GM23338 (cell line): Measurements from ENCODE around the gene SAMHD1. TPM values are rescaled to one million over a fixed set of nuclear protein-coding genes. Genes with fewer than 3 reads are reported as not detected.
A peak's percentile ranks its signal among the peaks of the same experiment; 100 is the strongest.

Source experiments
- ATAC-seq: fragments of 200-7000 bp; cut with Tn5 transposase; 3 replicates; pipeline ENCODE4 v1.9.1; 2020
- DNase-seq: peaks from one replicate; pipeline ENCODE4 v3.0.0-alpha.2; 2015; ENCODE audit warnings: low spot score
- H2AFZ ChIP-seq: fragments of 200-600 bp; sonication (generic); 2 replicates; pipeline ENCODE4 v1.8.0; 2016; ENCODE audit warnings: antibody characterized with exemption, mild to moderate bottlenecking, moderate library complexity
- H3F3A ChIP-seq: fragments of 200-600 bp; sonication (generic); replicated peaks from 2 replicates; pipeline ENCODE4 v1.8.0; 2017; ENCODE audit warnings: antibody characterized with exemption, mixed run types, low read depth
- H3K27ac ChIP-seq: fragments of 200-600 bp; sonication (generic); 2 replicates; pipeline ENCODE4 v1.6.1; 2016; ENCODE audit warnings: low read depth
- H3K27me3 ChIP-seq: fragments of 200-600 bp; sonication (generic); 2 replicates; pipeline ENCODE4 v1.8.0; 2016; ENCODE audit warnings: mild to moderate bottlenecking, mixed run types, moderate library complexity; ENCODE audit not compliant: insufficient read depth
- H3K36me3 ChIP-seq: fragments of 200-600 bp; sonication (generic); 2 replicates; pipeline ENCODE4 v1.8.0; 2016; ENCODE audit warnings: mild to moderate bottlenecking; ENCODE audit not compliant: insufficient read depth
- H3K4me1 ChIP-seq: fragments of 200-600 bp; sonication (generic); 2 replicates; pipeline ENCODE4 v1.8.0; 2016; ENCODE audit warnings: mild to moderate bottlenecking, moderate library complexity; ENCODE audit not compliant: insufficient read depth
- H3K4me2 ChIP-seq: fragments of 200-600 bp; sonication (generic); 2 replicates; pipeline ENCODE4 v1.7.1; 2017; ENCODE audit warnings: mixed run types
- H3K4me3 ChIP-seq: fragments of 200-600 bp; sonication (generic); 2 replicates; pipeline ENCODE4 v1.6.1; 2016; ENCODE audit warnings: mixed run types
- H3K79me2 ChIP-seq: fragments of 200-600 bp; sonication (generic); replicated peaks from 2 replicates; pipeline ENCODE4 v1.8.0; 2017; ENCODE audit warnings: mild to moderate bottlenecking; ENCODE audit not compliant: insufficient read depth
- H3K9me2 ChIP-seq: fragments of 200-600 bp; sonication (generic); 2 replicates; pipeline ENCODE4 v1.8.0; 2017; ENCODE audit not compliant: insufficient read depth
- H4K20me1 ChIP-seq: fragments of 200-600 bp; sonication (generic); replicated peaks from 2 replicates; pipeline ENCODE4 v1.8.0; 2017; ENCODE audit warnings: mild to moderate bottlenecking; ENCODE audit not compliant: insufficient read depth
- H3K27ac Mint-ChIP-seq: 2 replicates; pipeline ENCODE4 v1.8.0; 2020; ENCODE audit warnings: inconsistent platforms, mild to moderate bottlenecking, moderate library complexity, mixed read lengths
- H3K27me3 Mint-ChIP-seq: 3 replicates; pipeline ENCODE4 v1.8.0; 2022; ENCODE audit warnings: low read depth, mild to moderate bottlenecking, moderate library complexity, mixed read lengths, inconsistent platforms; ENCODE audit not compliant: insufficient read depth, poor library complexity
- H3K36me3 Mint-ChIP-seq: 3 replicates; pipeline ENCODE4 v1.8.0; 2021; ENCODE audit warnings: low read depth, mild to moderate bottlenecking, inconsistent platforms, moderate library complexity, mixed read lengths
- H3K4me1 Mint-ChIP-seq: 3 replicates; pipeline ENCODE4 v1.8.0; 2020; ENCODE audit warnings: mild to moderate bottlenecking, inconsistent platforms, mixed read lengths
- H3K4me3 Mint-ChIP-seq: 3 replicates; pipeline ENCODE4 v1.8.0; 2021; ENCODE audit warnings: moderate library complexity, mild to moderate bottlenecking, inconsistent platforms, mixed read lengths
- H3K9me3 Mint-ChIP-seq: 3 replicates; pipeline ENCODE4 v1.8.0; 2020; ENCODE audit warnings: moderate library complexity, mild to moderate bottlenecking, inconsistent platforms, mixed read lengths
- CREB1 ChIP-seq: fragments of 250-450 bp; sonication (Bioruptor Pico); IDR thresholded peaks from 2 replicates; pipeline ENCODE4 v1.5.0; 2020; ENCODE audit warnings: low read depth, mild to moderate bottlenecking, moderate library complexity
- CTCF ChIP-seq, 2 experiments: fragments of 200-600 bp in 1 of 2; sonication (generic) in 1 of 2; conservative IDR thresholded peaks; 2 replicates each; pipeline versions ENCODE4 v1.5.1 to v1.6.1; 2016 to 2017; ENCODE audit warnings: antibody characterized with exemption in 2 of 2, low read depth in 2 of 2, mild to moderate bottlenecking in 2 of 2, moderate library complexity in 1 of 2
- ETS1 ChIP-seq: IDR thresholded peaks from 2 replicates; pipeline ENCODE4 v1.6.1; 2016; ENCODE audit warnings: antibody characterized with exemption
- EZH2 ChIP-seq: fragments of 200-600 bp; sonication (generic); IDR thresholded peaks from one replicate; pipeline ENCODE4 v1.8.0; 2017; ENCODE audit warnings: antibody characterized with exemption, mild to moderate bottlenecking, low read depth; ENCODE audit not compliant: unreplicated experiment
- EZH2phosphoT487 ChIP-seq: fragments of 200-600 bp; sonication (generic); IDR thresholded peaks from one replicate; pipeline ENCODE4 v1.8.1; 2018; ENCODE audit warnings: antibody characterized with exemption; ENCODE audit not compliant: unreplicated experiment
- JUNB ChIP-seq: IDR thresholded peaks from one replicate; pipeline ENCODE4 v1.6.1; 2016; ENCODE audit warnings: antibody characterized with exemption; ENCODE audit not compliant: unreplicated experiment
- NANOG ChIP-seq: IDR thresholded peaks from 2 replicates; pipeline ENCODE4 v1.6.1; 2016; ENCODE audit warnings: antibody characterized with exemption, borderline replicate concordance
- REST ChIP-seq: IDR thresholded peaks from one replicate; pipeline ENCODE4 v1.6.1; 2018; ENCODE audit warnings: antibody characterized with exemption; ENCODE audit not compliant: unreplicated experiment
- STAT1 ChIP-seq: IDR thresholded peaks from one replicate; pipeline ENCODE4 v1.6.1; 2016; ENCODE audit warnings: antibody characterized with exemption; ENCODE audit not compliant: unreplicated experiment
- ZNF114 ChIP-seq: fragments of 250-450 bp; sonication (Bioruptor Pico); IDR thresholded peaks from 2 replicates; pipeline ENCODE4 v1.5.0; 2020; ENCODE audit warnings: mild to moderate bottlenecking, moderate library complexity
- ZNF331 ChIP-seq: fragments of 250-450 bp; sonication (Bioruptor Pico); IDR thresholded peaks from 2 replicates; pipeline ENCODE4 v1.5.0; 2020; ENCODE audit warnings: low read depth, mild to moderate bottlenecking, moderate library complexity
- ZNF462 ChIP-seq: fragments of 250-450 bp; sonication (Bioruptor Pico); IDR thresholded peaks from 2 replicates; pipeline ENCODE4 v1.5.0; 2020; ENCODE audit warnings: mild to moderate bottlenecking, moderate library complexity
- polyA plus RNA-seq: library from polyadenylated mRNA; unstranded; fragments of >200 nt; fragmentation: Nextera tagmentation; extraction: Ambion mirVana; gene quantifications from 2 replicates; pipeline ENCODE4 v1.2.1, GENCODE V29; 2016
- total RNA-seq: library from RNA; depleted of rRNA; stranded (reverse); fragments of >200 nt; shearing (Covaris generic); gene quantifications from 2 replicates; pipeline ENCODE4 v1.2.3, GENCODE V29; 2014

SAMHD1 gene
- total and polyA plus RNA-seq, 2 experiments from 2014 or later, result 21.9 to 45.4 TPM

- TF ChIP-seq ZNF462 (CRISPR knock-in tag) (no peak), JUNB (no peak), CREB1 (no peak), EZH2phosphoT487 (no peak), STAT1 (no peak), EZH2 (no peak), ZNF114 (no peak), ETS1 (no peak), NANOG (no peak)
Observed at GRCh38 chr20:36991703-36992102, 40.2 kb upstream of the SAMHD1 start (continued).

- H3K27ac ChIP-seq, result no peak overlapping the region
- DNase-seq (no peak), ATAC-seq (peak; percentile 53)
- peak overlapping the region; percentile 40; the same call in 1 of the 2 replicates for H2AFZ ChIP-seq
- Mint-ChIP-seq H3K4me1 (peaks cover 14% of the 10 kb centered on the region; the same call in 2 of the 3 replicates), H3K4me3 (no peak overlapping the region), H3K27me3 (peaks cover 4% of the 10 kb centered on the region), H3K9me3 (peaks cover 24% of the 10 kb centered on the region), H3K27ac (no peak overlapping the region), H3K36me3 (peaks cover 23% of the 10 kb centered on the region)
- H3K36me3 ChIP-seq, result no peaks in the 10 kb centered on the region; the same call in 1 of the 2 replicates
- no peaks in the 10 kb centered on the region for H3K27me3 ChIP-seq
- H3K4me3 ChIP-seq, result no peak overlapping the region
- no peaks in the 10 kb centered on the region for H3K79me2 ChIP-seq
- H3F3A ChIP-seq, result no peaks in the 10 kb centered on the region
- H3K4me1 ChIP-seq, result 0 out of 2 replicates have a peak, but pooled peaks cover 6% of the 10 kb centered on the region
- H3K9me2 ChIP-seq, result no peaks in the 10 kb centered on the region
- no peaks in the 10 kb centered on the region for H4K20me1 ChIP-seq
- H3K4me2 ChIP-seq, result no peak overlapping the region
- TF ChIP-seq REST, result no peak
- TF ChIP-seq CTCF (conservative IDR thresholded peaks at IDR 0.05; ENCODE audit: low read depth in 2 of 2), result no peak
- no peak for TF ChIP-seq ETS1
- TF ChIP-seq ZNF331 (CRISPR knock-in tag), result no peak
- no peak for TF ChIP-seq EZH2phosphoT487
- no peak for TF ChIP-seq EZH2
Observed at GRCh38 chr20:36989797-36990196, 38.3 kb upstream of the SAMHD1 start.
